AG20443 (cell line): ENCODE data around the gene PAWR.

Experiments used
- DNase-seq: peaks from one replicate; pipeline ENCODE4 v3.0.0; 2012; ENCODE audit warnings: low spot score, mixed read lengths

PAWR gene, protein sequence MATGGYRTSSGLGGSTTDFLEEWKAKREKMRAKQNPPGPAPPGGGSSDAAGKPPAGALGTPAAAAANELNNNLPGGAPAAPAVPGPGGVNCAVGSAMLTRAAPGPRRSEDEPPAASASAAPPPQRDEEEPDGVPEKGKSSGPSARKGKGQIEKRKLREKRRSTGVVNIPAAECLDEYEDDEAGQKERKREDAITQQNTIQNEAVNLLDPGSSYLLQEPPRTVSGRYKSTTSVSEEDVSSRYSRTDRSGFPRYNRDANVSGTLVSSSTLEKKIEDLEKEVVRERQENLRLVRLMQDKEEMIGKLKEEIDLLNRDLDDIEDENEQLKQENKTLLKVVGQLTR

DNA sequence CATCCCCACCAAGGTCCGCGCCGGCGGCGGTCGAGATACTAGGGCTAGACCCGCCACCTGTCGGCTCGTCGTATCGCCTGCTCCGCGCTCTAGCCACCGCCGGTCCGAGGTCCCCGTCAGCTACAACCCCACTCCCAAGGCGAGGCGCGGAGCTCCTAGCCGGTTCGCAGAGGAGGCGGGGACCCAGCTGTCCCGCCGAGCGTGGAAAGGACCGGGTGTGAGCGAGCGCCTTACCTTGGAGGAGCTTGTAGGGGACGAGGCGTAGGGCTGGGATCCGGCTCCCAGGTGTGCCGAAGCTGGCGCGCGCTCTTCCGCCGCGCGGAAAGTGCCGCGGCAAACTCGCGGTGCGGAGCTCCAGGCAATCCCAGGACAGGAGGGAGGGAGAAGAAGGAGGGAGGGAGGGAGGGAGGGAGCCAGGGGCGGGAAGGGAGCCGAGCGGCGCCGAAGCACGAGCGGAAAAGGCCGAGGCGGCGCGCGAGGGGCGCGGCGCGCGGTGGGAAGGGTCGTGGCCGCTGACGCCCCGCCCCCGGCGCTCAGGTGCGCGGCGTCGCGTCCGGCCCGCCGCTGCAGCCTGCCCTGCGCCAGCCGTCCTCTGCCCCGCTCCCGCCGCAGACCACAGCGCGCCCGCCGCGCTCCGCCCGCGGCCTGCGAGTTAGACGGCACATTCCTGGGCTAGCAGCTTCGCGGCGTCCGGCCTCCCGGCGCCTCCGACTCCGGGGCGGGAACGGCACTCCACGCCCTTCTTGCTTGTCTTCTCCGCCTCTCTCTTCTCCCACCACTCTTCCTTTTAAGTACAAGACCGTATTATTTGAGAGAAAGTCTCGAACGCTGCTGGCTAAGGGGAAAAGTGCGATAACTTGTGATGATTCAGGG, at the start of gene PAWR:
Gene PAWR (minus strand): TSS at position 327 of the 873 bp plus-strand sequence. CDS start 720 bp downstream, outside the sequence.
- DNase-seq = peak; percentile 80

DNA sequence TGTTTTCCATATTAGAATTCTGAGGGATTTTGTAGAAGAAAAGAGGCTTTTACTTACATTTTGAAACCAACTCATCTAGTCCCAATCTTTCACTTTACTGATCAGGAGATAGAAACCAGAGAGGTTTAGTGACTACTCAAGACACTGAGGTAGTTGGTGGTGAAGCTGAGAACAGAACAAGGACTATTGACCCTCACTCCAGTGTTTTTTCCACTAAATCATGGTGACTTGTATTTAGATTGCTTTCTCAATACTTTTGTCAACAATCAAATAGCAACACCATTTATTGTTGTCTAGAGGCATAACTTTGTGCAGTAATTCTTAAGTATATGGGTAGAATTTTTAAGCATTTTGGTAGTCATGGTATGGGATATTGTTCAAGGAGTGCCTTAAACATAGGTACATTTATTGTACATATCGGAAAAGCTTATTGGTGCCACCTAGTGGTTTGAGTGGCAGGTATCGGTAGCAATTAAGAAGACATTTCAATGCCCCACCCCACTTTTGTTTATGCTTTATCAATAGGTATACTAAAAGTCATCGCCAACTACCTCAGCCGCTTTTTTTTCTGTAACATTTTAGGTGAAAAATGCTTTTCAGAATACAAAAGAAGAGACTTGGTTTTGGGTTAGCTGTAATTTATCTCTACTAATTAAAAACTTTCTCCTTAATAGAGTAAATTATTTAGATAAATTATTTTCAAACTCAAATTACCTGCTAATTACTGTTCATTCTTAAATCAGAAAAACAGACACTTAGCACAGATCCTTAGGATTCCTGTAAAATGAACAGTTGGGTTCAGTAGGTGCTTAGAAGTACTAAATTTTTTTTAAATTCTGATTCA, 47.3 kb upstream of the PAWR start:
- DNase-seq = peak; percentile 29

DNA sequence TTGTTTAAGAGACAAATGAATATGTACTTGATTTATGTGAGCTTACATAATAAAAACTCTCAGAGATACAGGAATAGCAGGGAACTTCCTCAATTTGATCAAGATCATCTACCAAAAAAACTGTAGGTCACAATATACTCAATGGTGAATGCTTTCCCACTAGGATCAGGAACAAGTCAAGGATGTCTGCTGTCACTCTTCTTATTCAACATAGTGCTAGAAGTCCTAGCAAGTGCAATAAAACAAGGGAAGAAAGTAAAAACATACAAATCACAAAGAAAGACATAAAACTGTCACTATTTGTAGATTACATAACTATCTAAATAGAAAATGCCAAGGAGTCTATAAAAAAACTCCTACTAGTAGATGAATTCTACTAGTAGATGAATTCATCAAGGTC, 41.9 kb upstream of the PAWR start:
- no peak for DNase-seq

DNA sequence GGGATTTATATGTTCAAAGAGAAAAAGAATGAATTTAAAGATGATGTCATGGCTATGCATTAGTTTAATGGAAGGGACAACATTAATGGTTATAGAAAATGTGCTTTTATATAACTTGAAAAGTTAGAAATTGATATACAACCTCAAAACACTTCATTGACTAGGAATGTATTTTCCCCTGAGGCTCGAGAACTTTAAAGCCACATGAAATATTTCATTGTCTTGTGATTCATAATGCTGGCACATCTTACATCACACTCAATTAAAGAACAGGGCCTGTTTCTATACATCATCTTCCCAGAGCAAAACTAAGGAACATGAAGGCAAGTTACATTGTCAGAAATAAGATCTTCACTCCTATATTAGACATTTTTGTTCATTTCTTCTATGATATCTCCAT, 35.2 kb upstream of the PAWR start:
- DNase-seq = peak; percentile 47

DNA sequence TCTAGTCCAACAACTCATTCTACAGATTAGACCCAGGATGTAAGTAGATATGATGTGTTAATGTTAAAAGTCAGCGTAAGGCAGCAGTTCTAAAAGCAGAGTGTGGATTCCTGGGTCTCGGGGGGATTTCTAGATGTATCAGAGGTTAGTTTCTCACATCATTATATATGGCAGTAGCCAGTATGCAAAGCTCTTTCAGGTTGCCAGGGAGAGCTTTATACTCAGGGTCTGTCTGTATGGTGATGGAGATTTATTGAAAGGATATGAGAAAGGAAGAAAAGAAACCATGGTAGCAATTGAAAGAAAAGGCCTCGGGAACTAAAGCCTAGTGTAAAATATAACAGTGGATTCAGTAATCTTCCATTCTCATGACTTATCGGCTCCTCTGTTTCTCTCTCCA, 26.2 kb upstream of the PAWR start:
- no peak for DNase-seq

DNA sequence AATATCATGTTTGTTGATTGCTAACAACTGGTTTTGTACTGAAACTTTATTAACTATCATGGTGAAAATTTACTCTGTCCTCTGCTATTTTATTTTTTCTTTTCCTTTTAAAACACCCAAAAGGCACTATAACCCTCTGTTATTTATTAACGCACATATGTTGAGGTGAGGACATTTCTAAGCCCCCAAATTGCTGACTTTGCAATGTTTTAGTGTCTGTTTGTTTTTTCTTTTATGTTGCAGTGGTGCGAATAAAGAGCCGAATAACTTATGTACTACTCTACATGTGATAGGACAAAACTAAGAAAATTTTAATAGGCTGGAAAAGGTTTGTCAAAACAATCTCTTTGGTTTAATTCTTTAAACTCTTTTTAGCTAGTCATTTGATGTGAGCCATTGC, 24.5 kb upstream of the PAWR start:
- no peak for DNase-seq

DNA sequence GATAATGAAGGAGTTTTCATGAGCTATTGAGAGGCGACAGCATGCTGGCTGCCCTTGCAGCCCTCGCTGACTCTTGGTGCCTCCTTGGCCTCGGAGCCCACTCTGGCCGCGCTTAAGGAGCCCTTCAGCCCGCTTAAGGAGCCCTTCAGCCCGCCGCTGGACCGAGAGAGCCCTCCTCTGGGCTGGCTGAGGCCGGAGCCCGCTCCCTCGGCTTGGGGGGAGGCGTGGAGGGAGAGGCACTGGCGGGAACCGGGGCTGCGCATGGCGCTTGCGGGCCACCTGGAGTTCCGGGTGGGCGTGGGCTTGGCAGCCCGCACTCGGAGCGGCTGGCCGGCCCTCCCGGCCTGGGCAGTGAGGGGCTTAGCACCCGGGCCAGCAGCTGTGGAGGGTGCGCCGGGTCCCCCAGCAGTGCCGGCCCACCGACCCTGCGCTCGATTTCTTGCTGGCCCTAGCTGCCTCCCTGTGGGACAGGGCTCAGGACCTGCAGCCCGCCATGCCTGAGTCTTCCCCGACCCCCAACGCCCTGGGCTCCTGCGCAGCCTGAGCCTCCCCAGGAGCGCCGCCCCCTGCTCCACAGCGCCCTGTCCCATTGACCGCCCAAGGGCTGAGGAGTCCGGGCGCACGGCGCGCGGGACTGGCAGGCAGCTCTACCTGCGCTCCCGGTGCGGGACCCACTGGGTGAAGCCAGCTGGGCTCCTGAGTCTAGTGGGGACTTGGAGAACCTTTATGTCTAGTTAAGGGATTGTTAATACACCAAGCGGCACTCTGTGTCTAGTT, 20.1 kb upstream of the PAWR start:
- DNase-seq = no peak

DNA sequence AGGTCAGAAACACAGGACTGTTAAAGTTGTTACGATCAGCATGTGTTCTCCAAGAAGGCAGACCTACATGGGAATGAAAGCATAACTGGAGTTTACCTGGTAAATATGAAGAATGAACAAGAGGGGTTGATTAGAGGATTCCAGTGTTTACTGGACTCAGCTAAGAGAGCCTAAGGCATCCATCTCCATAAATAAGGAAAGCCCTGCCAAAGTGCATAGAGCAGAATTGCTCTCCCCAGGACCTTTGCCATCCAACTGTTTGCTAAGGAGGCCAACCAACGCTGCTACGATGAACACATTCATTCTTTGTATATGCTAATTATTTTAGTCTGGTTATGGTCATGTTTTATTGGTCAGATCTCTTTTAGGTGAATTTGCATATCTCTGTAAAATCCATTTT, 17.1 kb upstream of the PAWR start:
- no peak for DNase-seq

DNA sequence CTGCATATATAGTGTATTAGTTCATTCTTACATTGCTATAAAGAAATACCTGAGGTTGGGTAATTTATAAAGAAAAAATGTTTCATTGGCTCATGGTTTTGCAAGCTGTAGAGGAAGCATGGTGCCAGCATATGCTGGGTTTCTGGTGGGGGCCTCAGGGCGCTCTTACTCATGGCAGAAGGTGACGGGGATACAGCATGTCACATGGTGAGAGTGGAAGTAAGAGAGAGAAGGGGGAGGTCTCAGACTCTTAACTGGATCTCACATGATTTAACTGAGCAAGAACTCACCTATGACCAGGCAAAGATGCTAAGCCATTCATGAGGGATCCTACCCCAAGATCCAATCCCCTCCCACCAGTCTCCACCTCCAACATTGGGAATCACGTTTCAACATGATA, 15.9 kb upstream of the PAWR start:
- DNase-seq = no peak

DNA sequence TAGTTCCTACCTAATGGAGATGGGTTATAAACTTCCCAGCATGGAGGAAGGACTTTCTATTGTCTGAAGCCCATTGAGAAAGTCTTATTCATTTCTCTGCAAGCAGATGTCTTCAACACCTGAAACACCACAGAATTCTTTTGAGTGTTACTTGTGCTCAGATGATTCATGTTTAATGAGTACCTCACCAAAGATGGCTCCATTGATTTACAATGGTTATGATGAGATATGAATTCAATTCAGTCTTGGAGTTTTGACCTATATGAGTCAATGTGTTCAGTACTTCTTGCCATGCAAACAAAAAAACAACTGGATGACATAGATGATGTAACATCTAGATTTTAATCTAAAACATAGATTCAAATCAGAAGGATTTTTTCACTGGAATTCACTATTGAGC, 15.4 kb upstream of the PAWR start:
- no peak for DNase-seq

DNA sequence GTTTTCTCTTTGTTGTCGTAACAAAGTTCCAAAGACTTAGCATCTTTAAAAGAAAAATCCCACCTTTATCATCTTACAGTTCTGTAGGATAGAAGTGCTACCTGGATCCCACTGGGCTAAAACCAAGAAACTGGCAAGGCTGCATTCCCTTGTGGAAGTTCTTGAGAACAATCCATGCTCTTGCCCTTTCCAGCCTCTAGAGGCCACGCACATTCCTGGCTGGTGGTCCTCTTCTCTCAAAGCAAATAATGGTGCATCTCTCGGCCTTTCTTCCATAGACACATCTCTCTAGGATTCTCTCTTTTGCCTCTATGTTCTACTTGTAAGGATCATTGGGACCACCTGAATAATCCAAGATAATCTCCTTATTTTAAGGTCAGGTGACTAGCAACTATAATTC, 8.2 kb upstream of the PAWR start:
- no peak for DNase-seq

DNA sequence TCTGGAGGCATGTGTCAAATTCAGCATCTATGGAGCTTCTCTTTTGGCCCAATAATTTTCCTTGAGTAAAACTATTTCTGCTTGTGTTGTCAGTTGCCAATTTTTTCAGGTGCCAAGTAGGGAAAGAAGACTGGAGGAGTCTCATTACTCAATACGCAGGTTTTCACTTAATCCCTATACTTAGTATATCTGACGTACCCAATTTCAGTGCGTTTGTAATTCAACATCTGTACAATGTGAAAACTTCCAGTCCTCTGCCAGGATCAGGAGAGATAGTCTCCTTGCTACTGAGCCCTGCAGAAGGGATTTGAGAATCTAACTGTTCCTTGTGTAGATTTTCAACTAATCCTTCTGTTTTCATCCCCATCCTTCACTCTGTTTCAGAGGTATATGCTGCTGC, 5.7 kb upstream of the PAWR start:
- no peak for DNase-seq

DNA sequence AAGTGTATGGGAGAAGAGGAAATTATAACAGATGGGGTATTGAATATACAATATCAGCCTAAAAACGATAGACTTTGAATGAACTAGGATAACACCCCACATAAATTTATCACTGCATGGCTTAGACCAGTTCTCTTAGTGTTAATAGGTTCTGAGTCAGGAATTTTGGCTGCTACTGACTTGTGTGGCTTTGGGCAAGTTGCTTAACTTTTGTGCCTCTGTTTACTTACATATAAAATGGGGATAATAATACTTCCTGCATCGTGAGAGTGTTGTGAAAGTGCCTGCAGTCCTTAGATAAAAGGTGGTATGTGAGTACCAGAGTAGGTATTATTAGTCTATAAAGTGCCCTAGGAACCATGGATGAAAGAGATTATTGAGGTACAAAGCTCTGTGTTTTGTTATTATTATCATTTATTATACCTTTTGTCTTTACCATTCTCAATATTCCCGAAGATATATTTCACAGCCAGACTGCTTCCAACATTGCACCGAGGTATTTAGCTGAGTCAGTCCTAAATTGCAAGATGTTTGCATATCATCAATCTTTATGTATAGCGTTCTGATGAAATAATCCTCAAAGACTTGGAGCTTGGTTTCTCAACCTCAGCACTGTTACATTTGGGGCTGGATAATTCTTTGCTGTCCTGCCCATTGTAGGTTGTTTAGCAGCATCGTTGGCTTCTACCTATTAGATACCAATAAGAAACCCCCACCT, 2.3 kb upstream of the PAWR start:
- peak; percentile 14 for DNase-seq

DNA sequence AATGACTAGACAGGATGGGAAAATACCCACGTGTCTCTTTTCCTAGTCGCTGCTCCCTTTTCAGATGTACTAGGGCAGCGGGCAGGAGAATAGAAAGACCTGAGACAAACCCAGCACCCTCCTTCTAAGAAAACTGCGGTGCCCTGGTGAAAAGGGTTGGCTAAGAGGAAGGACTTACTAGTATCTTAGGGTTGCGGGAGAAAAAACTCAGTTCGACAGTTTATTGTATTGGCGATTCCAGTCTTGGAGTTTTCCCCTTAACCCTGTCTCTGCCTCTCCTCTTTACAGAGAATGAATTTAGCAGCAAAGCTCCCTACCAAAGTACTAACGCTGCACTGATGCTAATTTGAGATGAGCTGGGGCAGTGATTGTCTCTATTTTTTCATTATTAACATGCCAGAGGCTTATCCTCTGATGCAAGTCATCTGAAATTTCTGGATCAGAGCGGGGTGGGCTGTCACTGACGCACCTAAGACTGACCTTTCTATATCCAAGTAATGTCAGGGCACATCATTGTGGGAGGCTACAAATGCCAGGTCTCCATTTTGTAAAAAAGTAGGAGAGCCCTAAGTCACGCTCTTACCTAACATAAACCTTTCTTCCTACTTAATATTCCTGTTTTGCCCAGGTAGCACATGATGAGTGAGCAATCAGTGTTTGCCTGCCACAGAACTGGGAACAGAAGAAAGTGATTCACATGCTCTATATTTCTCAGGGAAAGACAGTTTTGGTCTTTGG, 916 bp upstream of the PAWR start:
- DNase-seq = peak; percentile 31

DNA sequence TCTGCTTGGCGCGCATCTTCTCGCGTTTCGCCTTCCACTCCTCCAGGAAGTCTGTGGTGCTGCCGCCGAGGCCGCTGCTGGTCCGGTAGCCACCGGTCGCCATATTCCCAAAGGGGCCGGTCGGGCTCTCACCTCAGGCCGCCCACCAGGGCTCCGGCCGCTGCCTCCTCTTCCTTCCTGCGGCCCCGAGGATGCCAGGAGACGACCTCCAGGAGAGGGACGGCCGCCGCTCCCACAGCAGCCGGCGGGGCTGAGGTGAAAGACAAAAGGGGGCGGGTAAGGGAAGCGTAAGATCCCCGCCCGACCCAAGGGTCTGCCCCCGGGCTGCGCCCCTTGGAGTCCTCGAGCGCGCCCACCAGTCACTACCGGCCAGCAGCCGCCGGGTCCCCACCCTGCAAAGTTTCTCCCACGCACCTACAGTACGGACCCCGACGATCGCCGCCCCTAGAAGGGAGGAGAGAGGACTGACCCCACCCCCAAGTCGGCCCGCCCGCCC, 574 bp downstream of the PAWR start:
- no peak for DNase-seq

DNA sequence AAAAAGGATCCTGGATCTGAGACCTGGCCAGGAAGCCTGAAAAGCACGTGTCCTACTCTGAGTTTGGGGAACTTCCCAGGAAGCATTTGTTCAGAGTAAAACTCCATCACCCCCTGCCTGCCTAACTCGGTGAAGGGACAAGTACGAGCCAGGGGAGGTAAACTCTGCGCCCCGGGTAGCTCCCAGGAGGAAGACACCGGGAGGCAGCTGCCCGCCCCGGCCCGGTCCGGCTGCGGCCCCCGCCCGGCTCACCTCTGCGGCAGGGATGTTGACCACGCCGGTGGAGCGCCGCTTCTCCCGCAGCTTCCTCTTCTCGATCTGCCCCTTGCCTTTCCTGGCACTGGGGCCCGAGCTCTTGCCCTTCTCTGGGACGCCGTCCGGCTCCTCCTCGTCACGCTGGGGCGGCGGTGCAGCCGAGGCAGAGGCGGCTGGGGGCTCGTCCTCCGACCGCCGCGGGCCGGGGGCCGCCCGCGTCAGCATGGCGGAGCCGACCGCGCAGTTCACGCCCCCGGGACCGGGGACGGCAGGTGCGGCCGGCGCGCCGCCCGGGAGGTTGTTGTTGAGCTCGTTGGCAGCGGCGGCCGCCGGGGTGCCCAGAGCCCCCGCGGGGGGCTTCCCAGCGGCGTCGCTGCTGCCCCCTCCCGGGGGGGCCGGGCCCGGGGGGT, 1.2 kb downstream of the PAWR start:
- peak; percentile 43 for DNase-seq

DNA sequence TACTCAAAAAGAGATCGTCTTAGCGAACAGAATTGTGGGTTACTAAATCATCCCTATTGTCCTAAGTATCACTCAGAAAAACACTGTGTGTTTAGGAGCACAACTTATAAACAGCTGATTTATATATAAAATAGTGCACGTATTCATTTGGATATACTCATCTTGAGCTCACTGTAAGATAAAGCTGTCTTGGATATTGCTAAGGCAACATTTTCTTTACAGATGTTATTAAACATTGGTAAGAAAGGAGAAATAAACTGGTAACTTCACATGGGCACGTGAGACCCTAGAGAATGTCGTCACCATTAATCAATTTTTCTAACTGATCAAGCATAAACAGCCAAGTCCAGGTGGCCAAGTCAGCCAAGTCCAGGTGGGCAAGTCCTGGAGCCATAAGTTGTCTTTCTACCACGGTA, 1.7 kb downstream of the PAWR start:
- DNase-seq = no peak

DNA sequence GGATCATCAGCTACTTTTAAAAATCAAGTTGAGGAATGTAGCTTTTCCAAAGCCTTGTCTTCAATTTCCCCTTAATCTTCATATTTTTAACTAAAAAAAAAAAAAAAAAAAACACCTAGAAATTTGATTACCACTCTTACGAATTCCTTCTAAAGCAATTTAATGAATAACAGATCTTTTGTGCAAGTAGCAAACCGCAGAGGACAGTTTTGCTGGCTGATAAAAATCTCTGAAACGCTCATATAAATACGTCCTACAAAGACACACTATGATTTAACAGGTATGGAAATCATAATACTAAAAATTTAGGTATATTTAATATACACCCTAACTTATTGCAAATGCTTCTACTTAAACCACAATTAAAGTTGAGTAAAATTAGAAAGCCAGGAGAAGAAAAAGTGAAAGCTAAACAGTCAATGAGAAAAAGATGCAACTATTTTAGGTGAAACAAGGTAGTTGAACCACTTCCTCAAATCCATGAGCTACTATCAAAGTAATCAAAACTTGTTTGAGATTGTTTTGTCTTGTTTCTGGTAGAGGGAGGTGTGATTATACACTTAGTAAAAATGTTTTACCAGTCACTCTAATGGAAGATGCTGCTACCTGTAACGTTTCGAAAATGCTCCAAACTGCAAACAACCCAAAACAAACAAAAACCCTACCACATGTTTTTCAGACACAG, 2.2 kb downstream of the PAWR start:
- no peak for DNase-seq

DNA sequence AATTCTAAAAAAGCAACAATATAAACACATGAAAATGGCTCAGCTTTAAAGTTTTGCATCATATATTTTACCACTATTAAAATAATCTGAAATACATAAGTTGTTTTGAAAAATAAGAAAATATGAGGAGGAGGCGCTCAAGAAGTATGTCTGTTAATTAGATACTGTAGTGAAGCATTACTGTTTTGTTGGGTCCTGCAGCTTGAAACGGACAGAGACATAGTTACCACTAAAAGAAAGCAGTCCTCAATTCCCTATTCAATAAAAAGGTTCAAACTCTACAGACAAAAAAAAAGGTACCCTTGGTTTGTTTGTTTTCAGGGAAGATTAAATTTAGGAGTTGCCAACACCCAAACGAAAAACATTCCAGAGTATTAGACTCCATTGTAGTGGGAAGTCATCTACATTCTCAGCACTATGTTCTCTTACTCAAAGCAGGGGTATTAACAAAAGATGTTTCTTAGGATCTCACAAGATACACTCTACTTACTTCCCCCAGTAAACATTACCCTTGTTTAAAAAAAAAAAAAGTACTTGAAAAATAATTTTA, 3.0 kb downstream of the PAWR start:
- no peak for DNase-seq
